ENCODE results near the gene DLX6.
"Not testable (repeated sequence)": the region's sequence is repeated elsewhere in the genome, so short reads cannot be mapped to it uniquely, and the experiment has no call there.

Gene DLX6

DNA sequence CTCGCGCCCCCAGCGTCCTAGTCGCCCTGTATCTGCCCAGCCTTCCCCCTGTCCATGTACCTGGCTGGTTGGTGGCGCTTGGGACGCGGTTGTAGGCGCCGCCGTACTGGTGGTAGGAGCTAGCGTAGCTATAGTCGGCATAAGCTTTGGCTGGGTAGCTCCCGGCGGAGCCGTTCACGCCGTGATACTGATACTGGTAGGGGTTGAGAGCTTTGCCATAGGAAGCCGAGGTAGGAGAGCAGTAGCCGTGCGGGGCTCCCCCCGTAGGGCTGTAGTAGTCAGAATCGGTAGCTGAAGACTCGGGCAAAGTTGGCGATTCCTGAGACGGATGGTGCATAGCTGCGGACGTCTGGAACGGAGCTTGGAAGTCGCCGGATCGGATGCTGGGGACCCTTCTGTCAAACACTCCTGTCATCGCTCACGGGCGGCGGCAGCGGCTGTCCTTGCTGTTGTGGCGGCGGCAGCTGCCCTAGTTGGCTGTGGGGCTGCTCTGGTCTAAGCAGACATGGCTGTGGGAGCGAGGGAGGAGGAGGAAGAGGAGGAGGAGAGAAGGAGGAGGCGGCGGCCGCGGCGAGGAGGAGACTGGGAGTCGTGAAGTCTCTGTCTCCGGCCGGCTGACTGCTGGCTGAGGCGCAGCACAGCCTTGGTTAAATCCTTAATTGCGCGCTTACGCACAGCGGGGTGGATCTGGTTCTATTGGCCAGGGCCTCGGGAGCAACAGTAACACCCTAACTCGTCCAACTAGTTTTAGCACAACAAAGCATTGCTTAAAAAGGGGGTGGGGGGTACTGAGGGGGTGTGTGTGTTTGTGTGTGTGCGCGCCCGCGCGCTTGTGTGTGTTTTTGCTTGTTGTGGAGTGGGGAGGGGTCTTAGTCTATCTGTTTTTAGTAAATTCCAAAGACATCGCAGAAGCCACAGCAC is 19.1 kb downstream of the DLX6 start, which contains the start of gene DLX5:
TSS of gene DLX5 (minus strand) at position 623 of the 921 bp plus-strand sequence. CDS start at position 415, 208 bp downstream.
- DNase-seq = no peak

DNA sequence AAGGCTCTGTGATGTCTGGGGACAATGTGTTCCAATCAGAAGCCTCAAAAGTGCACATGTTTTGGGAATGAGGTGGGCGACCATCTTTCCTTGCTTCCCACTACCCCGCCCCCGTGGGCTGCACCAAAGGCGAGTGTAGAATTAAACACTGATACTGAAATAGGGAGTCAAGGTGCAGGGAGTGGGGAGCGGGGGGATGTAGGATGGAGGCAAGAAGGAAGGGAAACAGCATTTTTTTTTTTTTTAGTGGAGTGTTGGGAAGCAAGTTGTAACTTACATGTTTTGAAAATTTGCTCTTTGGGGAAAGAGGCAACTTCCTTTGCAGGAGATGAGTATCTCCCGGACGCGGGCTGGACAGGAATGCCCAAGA is 19.8 kb downstream of the DLX6 start:
- DNase-seq = no peak

DNA sequence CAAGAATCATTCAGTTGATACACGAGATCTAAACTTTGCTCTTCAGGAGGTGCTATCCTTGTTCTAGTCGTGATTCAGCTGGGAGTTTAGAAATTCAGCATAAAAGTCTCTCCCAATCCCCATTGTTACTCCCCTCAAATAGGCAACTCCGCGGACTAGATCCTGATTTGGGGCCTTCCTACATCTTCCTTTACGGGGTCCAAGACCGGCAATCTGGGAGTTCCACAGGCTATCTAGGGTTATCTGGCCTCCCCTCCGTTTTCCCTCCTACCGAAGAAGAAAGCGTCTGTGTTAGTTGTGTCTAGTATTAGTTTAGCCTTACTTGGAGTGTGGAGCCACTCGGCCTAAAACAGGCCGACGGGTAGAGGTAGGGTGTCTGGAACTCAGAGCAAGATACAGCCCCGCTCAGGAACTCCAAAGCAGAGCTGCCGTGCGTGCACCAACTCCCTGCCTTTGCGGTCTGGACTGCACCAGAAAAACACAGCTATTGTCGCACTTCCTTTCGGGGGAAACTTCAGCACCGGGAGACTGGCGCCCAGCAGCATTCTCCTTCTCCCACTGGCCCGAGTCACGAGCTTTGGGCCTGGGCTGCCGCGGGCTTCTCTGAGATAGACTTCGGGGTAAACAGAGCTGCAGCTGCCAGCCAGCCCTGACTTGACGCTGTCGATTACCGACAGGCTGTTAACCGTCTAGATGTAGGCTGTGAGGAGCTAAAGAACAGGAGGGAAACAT is 20.8 kb downstream of the DLX6 start:
- no peak for DNase-seq

DNA sequence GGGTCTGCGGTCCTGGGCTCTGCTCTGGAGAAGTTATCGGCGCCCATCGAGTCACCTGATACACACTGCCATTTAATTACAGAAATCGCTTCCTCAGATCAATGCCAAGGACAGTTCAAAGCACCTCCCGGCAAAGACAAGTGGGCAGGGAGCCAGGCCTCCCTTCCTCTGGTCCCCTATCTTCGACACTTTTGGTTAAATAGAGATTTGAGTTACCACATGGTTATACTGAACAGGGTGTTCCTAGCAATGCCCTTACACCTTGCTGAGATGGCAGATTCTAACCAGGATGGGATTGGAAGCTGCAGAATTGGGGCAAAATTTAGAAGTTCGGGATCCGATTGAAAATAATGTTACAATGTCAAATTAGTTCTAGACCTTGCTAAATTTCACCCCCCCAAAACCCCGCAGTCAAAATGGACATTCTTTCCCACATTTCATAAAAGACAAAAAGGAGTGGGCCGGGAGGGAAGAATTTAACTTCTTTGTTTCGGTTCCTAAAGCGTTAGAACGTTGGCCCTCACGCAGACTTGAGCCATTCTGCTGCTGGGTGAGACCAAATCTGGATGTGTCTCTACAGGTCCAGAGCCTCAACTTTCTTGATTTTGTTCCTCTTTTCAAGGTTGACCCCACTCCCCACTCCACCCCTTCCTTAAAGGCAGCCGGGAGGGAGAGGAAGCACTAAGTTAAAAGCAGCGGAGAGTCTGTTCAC is 21.5 kb downstream of the DLX6 start:
- no peak for DNase-seq

DNA sequence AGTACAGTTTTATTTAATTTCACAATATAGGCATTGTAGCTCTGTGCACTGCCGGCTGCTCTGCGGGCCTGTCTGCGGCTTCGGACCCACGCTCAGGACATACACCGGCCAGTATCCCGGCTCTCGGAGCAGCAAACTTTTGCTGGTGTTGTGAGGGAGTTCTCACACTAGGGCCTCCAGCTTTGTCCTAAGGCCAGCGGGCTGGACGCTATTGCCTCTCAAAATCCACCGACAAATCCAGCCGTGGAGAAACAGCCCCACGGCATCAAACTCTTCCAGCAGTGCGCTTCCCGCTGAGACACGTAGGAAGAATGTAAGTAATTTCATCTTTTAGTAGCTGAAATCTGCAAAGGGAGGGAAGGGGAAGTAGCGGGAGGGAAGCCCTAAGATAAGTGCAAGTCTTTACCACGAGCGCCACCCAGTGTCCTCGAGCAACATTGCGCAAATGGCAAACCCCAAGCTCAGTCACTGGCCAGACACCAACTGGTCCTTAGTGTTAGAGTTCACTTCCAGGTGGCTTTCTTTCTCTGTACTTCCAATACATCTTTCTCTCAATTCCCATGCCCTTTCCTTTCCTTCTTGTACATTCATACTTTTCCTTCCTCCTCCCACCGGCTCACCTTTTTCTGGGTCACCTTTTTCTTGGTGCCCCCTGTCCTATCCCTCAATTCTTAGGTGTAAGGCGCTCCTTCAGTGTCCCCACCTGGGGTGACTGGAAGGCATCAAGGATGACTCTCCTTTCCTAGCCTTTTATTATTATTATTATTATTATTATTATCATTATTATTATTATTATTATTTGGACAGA is 22.3 kb downstream of the DLX6 start:
- DNase-seq = peak; percentile 71

DNA sequence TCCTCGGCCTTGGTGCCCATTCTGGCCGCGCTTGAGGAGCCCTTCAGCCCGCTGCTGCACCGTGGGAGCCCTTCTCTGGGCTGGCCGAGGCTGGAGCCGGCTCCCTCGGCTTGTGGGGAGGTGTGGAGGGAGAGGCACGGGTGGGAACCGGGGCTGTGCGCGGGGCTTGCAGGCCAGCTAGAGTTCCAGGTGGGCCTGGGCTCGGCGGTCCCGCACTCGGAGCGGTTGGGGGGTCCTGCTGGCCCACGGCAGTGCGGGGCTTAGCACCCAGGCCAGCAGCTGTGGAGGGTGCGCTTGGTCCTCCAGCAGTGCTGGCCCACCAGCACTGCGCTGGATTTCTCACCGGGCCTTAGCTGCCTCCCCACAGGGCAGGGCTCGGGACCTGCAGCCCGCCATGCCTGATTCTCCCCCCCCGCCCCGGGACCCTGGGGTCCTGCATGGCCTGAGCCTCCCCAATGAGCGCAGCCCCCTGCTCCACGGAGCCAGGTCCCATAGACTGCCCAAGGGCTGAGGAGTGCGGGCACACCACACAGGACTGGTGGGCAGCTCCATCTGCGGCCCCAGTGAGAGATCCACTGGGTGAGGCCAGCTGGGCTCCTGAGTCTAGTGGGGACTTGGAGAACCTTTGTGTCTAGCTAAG is 29.0 kb downstream of the DLX6 start:
- not testable (repeated sequence) for DNase-seq

DNA sequence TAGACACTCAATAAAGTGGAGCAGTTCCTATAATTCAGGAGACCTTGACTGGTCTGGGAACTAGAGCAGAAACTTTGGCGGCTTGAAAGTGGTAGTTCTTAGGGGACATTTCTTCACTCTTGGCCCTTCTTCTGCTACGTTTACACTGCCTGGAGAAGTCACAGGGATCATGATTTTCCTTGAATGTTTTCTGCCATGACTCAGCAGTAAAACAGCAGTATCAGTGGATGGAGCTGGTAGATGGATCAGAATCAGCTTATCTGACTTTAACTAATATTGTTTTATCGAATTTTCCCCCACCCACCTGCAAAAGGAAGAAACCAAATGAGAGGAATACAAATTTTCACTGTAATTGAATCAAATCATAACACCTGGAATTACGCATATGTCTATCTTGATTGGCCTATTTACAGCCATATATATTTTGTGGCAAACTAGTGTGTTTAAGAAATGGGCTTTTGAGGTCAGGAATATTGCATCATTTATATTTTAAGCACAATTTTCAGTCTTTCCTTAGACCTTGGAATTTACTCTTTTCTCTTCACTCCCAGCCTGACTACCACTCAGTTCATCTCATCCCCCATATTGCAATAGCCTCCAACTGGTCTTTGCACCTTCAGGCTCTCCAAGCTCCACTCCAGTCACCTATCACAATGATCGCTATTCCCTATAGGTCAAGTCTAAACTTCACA is 34.2 kb downstream of the DLX6 start:
- DNase-seq = no peak

DNA sequence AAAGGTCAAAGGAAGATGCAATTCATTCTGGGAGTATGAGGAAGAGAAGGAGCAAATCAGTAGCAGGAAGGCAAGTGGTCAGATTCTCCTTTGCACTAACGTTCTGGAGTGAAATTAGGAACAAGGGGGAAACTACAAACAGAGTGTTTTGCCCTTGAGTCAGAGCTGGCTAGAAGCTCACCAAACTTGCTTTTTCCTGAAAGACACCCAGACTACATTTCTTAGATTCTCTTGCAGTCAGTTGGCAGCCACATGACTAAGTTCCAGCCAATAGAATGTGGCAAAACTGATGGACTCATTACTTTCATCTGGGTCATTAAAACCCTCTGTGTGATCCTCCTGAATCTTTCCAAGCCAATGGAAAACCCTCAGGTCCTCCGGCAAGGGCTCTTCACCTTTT is 37.9 kb downstream of the DLX6 start:
- no peak for DNase-seq

Data from hematopoietic multipotent progenitor cell treated with erythropoietin and hydrocortisone succinate and interleukin-3 and kit ligand, for 8 days (in vitro differentiated cells).